GM23338 (cell line): ENCODE data around the gene SLC4A9. TPM values are rescaled to one million over a fixed set of nuclear protein-coding genes. Genes with fewer than 3 reads are reported as not detected.

ENCODE experiments used
- ATAC-seq: fragments of 200-7000 bp; cut with Tn5 transposase; 3 replicates; pipeline ENCODE4 v1.9.1; 2020
- DNase-seq: peaks from one replicate; pipeline ENCODE4 v3.0.0-alpha.2; 2015; ENCODE audit warnings: low spot score
- H2AFZ ChIP-seq: fragments of 200-600 bp; sonication (generic); 2 replicates; pipeline ENCODE4 v1.8.0; 2016; ENCODE audit warnings: antibody characterized with exemption, mild to moderate bottlenecking, moderate library complexity
- H3F3A ChIP-seq: fragments of 200-600 bp; sonication (generic); replicated peaks from 2 replicates; pipeline ENCODE4 v1.8.0; 2017; ENCODE audit warnings: antibody characterized with exemption, mixed run types, low read depth
- H3K27ac ChIP-seq: fragments of 200-600 bp; sonication (generic); 2 replicates; pipeline ENCODE4 v1.6.1; 2016; ENCODE audit warnings: low read depth
- H3K27me3 ChIP-seq: fragments of 200-600 bp; sonication (generic); 2 replicates; pipeline ENCODE4 v1.8.0; 2016; ENCODE audit warnings: mild to moderate bottlenecking, mixed run types, moderate library complexity; ENCODE audit not compliant: insufficient read depth
- H3K36me3 ChIP-seq: fragments of 200-600 bp; sonication (generic); 2 replicates; pipeline ENCODE4 v1.8.0; 2016; ENCODE audit warnings: mild to moderate bottlenecking; ENCODE audit not compliant: insufficient read depth
- H3K4me1 ChIP-seq: fragments of 200-600 bp; sonication (generic); 2 replicates; pipeline ENCODE4 v1.8.0; 2016; ENCODE audit warnings: mild to moderate bottlenecking, moderate library complexity; ENCODE audit not compliant: insufficient read depth
- H3K4me2 ChIP-seq: fragments of 200-600 bp; sonication (generic); 2 replicates; pipeline ENCODE4 v1.7.1; 2017; ENCODE audit warnings: mixed run types
- H3K4me3 ChIP-seq: fragments of 200-600 bp; sonication (generic); 2 replicates; pipeline ENCODE4 v1.6.1; 2016; ENCODE audit warnings: mixed run types
- H3K79me2 ChIP-seq: fragments of 200-600 bp; sonication (generic); replicated peaks from 2 replicates; pipeline ENCODE4 v1.8.0; 2017; ENCODE audit warnings: mild to moderate bottlenecking; ENCODE audit not compliant: insufficient read depth
- H3K9me2 ChIP-seq: fragments of 200-600 bp; sonication (generic); 2 replicates; pipeline ENCODE4 v1.8.0; 2017; ENCODE audit not compliant: insufficient read depth
- H4K20me1 ChIP-seq: fragments of 200-600 bp; sonication (generic); replicated peaks from 2 replicates; pipeline ENCODE4 v1.8.0; 2017; ENCODE audit warnings: mild to moderate bottlenecking; ENCODE audit not compliant: insufficient read depth
- H3K27ac Mint-ChIP-seq: 2 replicates; pipeline ENCODE4 v1.8.0; 2020; ENCODE audit warnings: inconsistent platforms, mild to moderate bottlenecking, moderate library complexity, mixed read lengths
- H3K27me3 Mint-ChIP-seq: 3 replicates; pipeline ENCODE4 v1.8.0; 2022; ENCODE audit warnings: low read depth, mild to moderate bottlenecking, moderate library complexity, mixed read lengths, inconsistent platforms; ENCODE audit not compliant: insufficient read depth, poor library complexity
- H3K36me3 Mint-ChIP-seq: 3 replicates; pipeline ENCODE4 v1.8.0; 2021; ENCODE audit warnings: low read depth, mild to moderate bottlenecking, inconsistent platforms, moderate library complexity, mixed read lengths
- H3K4me1 Mint-ChIP-seq: 3 replicates; pipeline ENCODE4 v1.8.0; 2020; ENCODE audit warnings: mild to moderate bottlenecking, inconsistent platforms, mixed read lengths
- H3K4me3 Mint-ChIP-seq: 3 replicates; pipeline ENCODE4 v1.8.0; 2021; ENCODE audit warnings: moderate library complexity, mild to moderate bottlenecking, inconsistent platforms, mixed read lengths
- H3K9me3 Mint-ChIP-seq: 3 replicates; pipeline ENCODE4 v1.8.0; 2020; ENCODE audit warnings: moderate library complexity, mild to moderate bottlenecking, inconsistent platforms, mixed read lengths
- CREB1 ChIP-seq: fragments of 250-450 bp; sonication (Bioruptor Pico); IDR thresholded peaks from 2 replicates; pipeline ENCODE4 v1.5.0; 2020; ENCODE audit warnings: low read depth, mild to moderate bottlenecking, moderate library complexity
- EZH2 ChIP-seq: fragments of 200-600 bp; sonication (generic); IDR thresholded peaks from one replicate; pipeline ENCODE4 v1.8.0; 2017; ENCODE audit warnings: antibody characterized with exemption, mild to moderate bottlenecking, low read depth; ENCODE audit not compliant: unreplicated experiment
- EZH2phosphoT487 ChIP-seq: fragments of 200-600 bp; sonication (generic); IDR thresholded peaks from one replicate; pipeline ENCODE4 v1.8.1; 2018; ENCODE audit warnings: antibody characterized with exemption; ENCODE audit not compliant: unreplicated experiment
- NANOG ChIP-seq: IDR thresholded peaks from 2 replicates; pipeline ENCODE4 v1.6.1; 2016; ENCODE audit warnings: antibody characterized with exemption, borderline replicate concordance
- POLR2AphosphoS5 ChIP-seq: IDR thresholded peaks from 2 replicates; pipeline ENCODE4 v1.6.1; 2016; ENCODE audit warnings: antibody characterized with exemption, low read depth
- STAT1 ChIP-seq: IDR thresholded peaks from one replicate; pipeline ENCODE4 v1.6.1; 2016; ENCODE audit warnings: antibody characterized with exemption; ENCODE audit not compliant: unreplicated experiment
- ZNF114 ChIP-seq: fragments of 250-450 bp; sonication (Bioruptor Pico); IDR thresholded peaks from 2 replicates; pipeline ENCODE4 v1.5.0; 2020; ENCODE audit warnings: mild to moderate bottlenecking, moderate library complexity
- ZNF331 ChIP-seq: fragments of 250-450 bp; sonication (Bioruptor Pico); IDR thresholded peaks from 2 replicates; pipeline ENCODE4 v1.5.0; 2020; ENCODE audit warnings: low read depth, mild to moderate bottlenecking, moderate library complexity
- polyA plus RNA-seq: library from polyadenylated mRNA; unstranded; fragments of >200 nt; fragmentation: Nextera tagmentation; extraction: Ambion mirVana; gene quantifications from 2 replicates; pipeline ENCODE4 v1.2.1, GENCODE V29; 2016
- total RNA-seq: library from RNA; depleted of rRNA; stranded (reverse); fragments of >200 nt; shearing (Covaris generic); gene quantifications from 2 replicates; pipeline ENCODE4 v1.2.3, GENCODE V29; 2014
- TF ChIP-seq, protein P1 (sequence below), 2 experiments: fragments of 200-600 bp in 1 of 2; sonication (generic) in 1 of 2; conservative IDR thresholded peaks; 2 replicates each; pipeline versions ENCODE4 v1.5.1 to v1.6.1; 2016 to 2017; ENCODE audit warnings: antibody characterized with exemption in 2 of 2, low read depth in 2 of 2, mild to moderate bottlenecking in 2 of 2, moderate library complexity in 1 of 2
- TF ChIP-seq, protein P2 (sequence below): fragments of 250-450 bp; sonication (Bioruptor Pico); IDR thresholded peaks from 2 replicates; pipeline ENCODE4 v1.5.0; 2020; ENCODE audit warnings: mild to moderate bottlenecking, moderate library complexity
- TF ChIP-seq, protein P3 (sequence below): IDR thresholded peaks from one replicate; pipeline ENCODE4 v1.6.1; 2018; ENCODE audit warnings: antibody characterized with exemption; ENCODE audit not compliant: unreplicated experiment
- TF ChIP-seq, protein P4 (sequence below): IDR thresholded peaks from 2 replicates; pipeline ENCODE4 v1.6.1; 2016; ENCODE audit warnings: antibody characterized with exemption

SLC4A9 gene
- total and polyA plus RNA-seq, 2 experiments from 2014 or later, result 0.08 TPM; not detected in 1

DNA sequence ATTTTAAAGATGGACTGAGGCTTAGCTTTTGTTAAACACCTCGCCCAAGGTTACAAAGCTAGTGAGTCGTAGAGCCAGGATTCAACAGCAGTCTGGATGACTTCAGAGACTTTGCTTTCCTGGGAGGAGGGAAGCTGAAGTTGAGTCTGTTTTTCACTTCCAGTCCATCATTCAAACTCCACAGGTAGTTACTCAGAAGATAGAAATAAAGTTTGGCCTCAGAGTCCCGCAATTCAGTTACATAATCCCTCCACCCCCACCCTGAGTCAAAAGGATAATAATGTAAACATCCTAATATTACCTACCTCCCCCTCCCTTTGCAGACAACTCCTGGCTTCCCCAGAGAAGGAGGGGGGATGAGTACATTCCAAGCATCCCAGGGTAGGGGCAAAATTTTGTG is 21.7 kb upstream of the SLC4A9 start:
- TF ChIP-seq, protein P1, sequence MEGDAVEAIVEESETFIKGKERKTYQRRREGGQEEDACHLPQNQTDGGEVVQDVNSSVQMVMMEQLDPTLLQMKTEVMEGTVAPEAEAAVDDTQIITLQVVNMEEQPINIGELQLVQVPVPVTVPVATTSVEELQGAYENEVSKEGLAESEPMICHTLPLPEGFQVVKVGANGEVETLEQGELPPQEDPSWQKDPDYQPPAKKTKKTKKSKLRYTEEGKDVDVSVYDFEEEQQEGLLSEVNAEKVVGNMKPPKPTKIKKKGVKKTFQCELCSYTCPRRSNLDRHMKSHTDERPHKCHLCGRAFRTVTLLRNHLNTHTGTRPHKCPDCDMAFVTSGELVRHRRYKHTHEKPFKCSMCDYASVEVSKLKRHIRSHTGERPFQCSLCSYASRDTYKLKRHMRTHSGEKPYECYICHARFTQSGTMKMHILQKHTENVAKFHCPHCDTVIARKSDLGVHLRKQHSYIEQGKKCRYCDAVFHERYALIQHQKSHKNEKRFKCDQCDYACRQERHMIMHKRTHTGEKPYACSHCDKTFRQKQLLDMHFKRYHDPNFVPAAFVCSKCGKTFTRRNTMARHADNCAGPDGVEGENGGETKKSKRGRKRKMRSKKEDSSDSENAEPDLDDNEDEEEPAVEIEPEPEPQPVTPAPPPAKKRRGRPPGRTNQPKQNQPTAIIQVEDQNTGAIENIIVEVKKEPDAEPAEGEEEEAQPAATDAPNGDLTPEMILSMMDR (conservative IDR thresholded peaks at IDR 0.05; ENCODE audit: low read depth in 2 of 2), result no peak
- TF ChIP-seq, protein P2, sequence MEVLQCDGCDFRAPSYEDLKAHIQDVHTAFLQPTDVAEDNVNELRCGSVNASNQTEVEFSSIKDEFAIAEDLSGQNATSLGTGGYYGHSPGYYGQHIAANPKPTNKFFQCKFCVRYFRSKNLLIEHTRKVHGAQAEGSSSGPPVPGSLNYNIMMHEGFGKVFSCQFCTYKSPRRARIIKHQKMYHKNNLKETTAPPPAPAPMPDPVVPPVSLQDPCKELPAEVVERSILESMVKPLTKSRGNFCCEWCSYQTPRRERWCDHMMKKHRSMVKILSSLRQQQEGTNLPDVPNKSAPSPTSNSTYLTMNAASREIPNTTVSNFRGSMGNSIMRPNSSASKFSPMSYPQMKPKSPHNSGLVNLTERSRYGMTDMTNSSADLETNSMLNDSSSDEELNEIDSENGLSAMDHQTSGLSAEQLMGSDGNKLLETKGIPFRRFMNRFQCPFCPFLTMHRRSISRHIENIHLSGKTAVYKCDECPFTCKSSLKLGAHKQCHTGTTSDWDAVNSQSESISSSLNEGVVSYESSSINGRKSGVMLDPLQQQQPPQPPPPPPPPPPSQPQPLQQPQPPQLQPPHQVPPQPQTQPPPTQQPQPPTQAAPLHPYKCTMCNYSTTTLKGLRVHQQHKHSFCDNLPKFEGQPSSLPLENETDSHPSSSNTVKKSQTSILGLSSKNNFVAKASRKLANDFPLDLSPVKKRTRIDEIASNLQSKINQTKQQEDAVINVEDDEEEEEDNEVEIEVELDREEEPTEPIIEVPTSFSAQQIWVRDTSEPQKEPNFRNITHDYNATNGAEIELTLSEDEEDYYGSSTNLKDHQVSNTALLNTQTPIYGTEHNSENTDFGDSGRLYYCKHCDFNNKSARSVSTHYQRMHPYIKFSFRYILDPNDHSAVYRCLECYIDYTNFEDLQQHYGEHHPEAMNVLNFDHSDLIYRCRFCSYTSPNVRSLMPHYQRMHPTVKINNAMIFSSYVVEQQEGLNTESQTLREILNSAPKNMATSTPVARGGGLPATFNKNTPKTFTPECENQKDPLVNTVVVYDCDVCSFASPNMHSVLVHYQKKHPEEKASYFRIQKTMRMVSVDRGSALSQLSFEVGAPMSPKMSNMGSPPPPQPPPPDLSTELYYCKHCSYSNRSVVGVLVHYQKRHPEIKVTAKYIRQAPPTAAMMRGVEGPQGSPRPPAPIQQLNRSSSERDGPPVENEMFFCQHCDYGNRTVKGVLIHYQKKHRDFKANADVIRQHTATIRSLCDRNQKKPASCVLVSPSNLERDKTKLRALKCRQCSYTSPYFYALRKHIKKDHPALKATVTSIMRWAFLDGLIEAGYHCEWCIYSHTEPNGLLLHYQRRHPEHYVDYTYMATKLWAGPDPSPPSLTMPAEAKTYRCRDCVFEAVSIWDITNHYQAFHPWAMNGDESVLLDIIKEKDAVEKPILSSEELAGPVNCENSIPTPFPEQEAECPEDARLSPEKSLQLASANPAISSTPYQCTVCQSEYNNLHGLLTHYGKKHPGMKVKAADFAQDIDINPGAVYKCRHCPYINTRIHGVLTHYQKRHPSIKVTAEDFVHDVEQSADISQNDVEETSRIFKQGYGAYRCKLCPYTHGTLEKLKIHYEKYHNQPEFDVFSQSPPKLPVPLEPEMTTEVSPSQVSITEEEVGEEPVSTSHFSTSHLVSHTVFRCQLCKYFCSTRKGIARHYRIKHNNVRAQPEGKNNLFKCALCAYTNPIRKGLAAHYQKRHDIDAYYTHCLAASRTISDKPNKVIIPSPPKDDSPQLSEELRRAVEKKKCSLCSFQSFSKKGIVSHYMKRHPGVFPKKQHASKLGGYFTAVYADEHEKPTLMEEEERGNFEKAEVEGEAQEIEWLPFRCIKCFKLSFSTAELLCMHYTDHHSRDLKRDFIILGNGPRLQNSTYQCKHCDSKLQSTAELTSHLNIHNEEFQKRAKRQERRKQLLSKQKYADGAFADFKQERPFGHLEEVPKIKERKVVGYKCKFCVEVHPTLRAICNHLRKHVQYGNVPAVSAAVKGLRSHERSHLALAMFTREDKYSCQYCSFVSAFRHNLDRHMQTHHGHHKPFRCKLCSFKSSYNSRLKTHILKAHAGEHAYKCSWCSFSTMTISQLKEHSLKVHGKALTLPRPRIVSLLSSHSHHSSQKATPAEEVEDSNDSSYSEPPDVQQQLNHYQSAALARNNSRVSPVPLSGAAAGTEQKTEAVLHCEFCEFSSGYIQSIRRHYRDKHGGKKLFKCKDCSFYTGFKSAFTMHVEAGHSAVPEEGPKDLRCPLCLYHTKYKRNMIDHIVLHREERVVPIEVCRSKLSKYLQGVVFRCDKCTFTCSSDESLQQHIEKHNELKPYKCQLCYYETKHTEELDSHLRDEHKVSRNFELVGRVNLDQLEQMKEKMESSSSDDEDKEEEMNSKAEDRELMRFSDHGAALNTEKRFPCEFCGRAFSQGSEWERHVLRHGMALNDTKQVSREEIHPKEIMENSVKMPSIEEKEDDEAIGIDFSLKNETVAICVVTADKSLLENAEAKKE, result no peak
- no peak for TF ChIP-seq NANOG
- TF ChIP-seq CREB1 (CRISPR knock-in tag), result no peak
- no peak for TF ChIP-seq EZH2phosphoT487
- TF ChIP-seq, protein P3, sequence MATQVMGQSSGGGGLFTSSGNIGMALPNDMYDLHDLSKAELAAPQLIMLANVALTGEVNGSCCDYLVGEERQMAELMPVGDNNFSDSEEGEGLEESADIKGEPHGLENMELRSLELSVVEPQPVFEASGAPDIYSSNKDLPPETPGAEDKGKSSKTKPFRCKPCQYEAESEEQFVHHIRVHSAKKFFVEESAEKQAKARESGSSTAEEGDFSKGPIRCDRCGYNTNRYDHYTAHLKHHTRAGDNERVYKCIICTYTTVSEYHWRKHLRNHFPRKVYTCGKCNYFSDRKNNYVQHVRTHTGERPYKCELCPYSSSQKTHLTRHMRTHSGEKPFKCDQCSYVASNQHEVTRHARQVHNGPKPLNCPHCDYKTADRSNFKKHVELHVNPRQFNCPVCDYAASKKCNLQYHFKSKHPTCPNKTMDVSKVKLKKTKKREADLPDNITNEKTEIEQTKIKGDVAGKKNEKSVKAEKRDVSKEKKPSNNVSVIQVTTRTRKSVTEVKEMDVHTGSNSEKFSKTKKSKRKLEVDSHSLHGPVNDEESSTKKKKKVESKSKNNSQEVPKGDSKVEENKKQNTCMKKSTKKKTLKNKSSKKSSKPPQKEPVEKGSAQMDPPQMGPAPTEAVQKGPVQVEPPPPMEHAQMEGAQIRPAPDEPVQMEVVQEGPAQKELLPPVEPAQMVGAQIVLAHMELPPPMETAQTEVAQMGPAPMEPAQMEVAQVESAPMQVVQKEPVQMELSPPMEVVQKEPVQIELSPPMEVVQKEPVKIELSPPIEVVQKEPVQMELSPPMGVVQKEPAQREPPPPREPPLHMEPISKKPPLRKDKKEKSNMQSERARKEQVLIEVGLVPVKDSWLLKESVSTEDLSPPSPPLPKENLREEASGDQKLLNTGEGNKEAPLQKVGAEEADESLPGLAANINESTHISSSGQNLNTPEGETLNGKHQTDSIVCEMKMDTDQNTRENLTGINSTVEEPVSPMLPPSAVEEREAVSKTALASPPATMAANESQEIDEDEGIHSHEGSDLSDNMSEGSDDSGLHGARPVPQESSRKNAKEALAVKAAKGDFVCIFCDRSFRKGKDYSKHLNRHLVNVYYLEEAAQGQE, result no peak
- TF ChIP-seq EZH2, result no peak
- no peak for TF ChIP-seq POLR2AphosphoS5
- TF ChIP-seq STAT1, result no peak
- no peak for TF ChIP-seq ZNF114 (CRISPR knock-in tag)
- TF ChIP-seq, protein P4, sequence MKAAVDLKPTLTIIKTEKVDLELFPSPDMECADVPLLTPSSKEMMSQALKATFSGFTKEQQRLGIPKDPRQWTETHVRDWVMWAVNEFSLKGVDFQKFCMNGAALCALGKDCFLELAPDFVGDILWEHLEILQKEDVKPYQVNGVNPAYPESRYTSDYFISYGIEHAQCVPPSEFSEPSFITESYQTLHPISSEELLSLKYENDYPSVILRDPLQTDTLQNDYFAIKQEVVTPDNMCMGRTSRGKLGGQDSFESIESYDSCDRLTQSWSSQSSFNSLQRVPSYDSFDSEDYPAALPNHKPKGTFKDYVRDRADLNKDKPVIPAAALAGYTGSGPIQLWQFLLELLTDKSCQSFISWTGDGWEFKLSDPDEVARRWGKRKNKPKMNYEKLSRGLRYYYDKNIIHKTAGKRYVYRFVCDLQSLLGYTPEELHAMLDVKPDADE, result no peak
- TF ChIP-seq ZNF331 (CRISPR knock-in tag), result no peak
- no peak overlapping the region for H3K27ac Mint-ChIP-seq
- peaks cover 6% of the 10 kb centered on the region; the same call in 2 of the 3 replicates for H3K36me3 Mint-ChIP-seq
- H3K4me3 Mint-ChIP-seq, result no peak overlapping the region
- H3K27me3 ChIP-seq, result no peaks in the 10 kb centered on the region
- no peak for ATAC-seq
- no peaks in the 10 kb centered on the region for H3K36me3 ChIP-seq
- no peaks in the 10 kb centered on the region for H3K4me1 Mint-ChIP-seq
- H3K4me1 ChIP-seq, result no peaks in the 10 kb centered on the region
- no peaks in the 10 kb centered on the region; the same call in 2 of the 3 replicates for H3K9me3 Mint-ChIP-seq
- H3K79me2 ChIP-seq, result no peaks in the 10 kb centered on the region
- DNase-seq, result no peak
- H3K27ac ChIP-seq, result no peak overlapping the region
- H3F3A ChIP-seq, result no peaks in the 10 kb centered on the region
- no peaks in the 10 kb centered on the region for H3K9me2 ChIP-seq
- H3K4me2 ChIP-seq, result no peak overlapping the region
- H2AFZ ChIP-seq, result no peak overlapping the region
- no peaks in the 10 kb centered on the region for H3K27me3 Mint-ChIP-seq
- no peaks in the 10 kb centered on the region for H4K20me1 ChIP-seq
- no peak overlapping the region for H3K4me3 ChIP-seq
